IMR-90 (cell line): ENCODE data around the gene ELAVL1. TPM values are rescaled to one million over a fixed set of nuclear protein-coding genes. Genes with fewer than 3 reads are reported as not detected.

Experiments
- ATAC-seq: fragments of 200-7000 bp; cut with Tn5 transposase; 2 replicates; pipeline ENCODE4 v1.9.1; 2020; ENCODE audit warnings: low read depth, mild to moderate bottlenecking, moderate library complexity
- BruUV-seq: library from RNA; stranded (reverse); fragments of 400-500 nt; replicated peaks from 2 replicates; lab custom pipeline; 2021; lab: Mats Ljungman, UMichigan
- CTCF ChIA-PET: fragments of 300-600 bp; formaldehyde crosslinking; extraction: SDS; loops from one replicate; lab custom pipeline; 2021; ENCODE audit warnings: antibody characterized with exemption; lab: Yijun Ruan, JAX
- POLR2A ChIA-PET: fragments of 300-600 bp; sonication (Branson Sonifier 250); formaldehyde crosslinking; loops from one replicate; lab custom pipeline; 2022; ENCODE audit warnings: antibody characterized with exemption; ENCODE audit not compliant: unreplicated experiment; lab: Charles Lee
- DNase-seq: peaks from one replicate; pipeline ENCODE4 v3.0.0; 2013
- H2AFZ ChIP-seq: replicated peaks from 2 replicates; pipeline ENCODE3; 2013; ENCODE audit warnings: low read length, mild to moderate bottlenecking; ENCODE audit not compliant: poor library complexity
- H2AK5ac ChIP-seq: 2 replicates; pipeline ENCODE4 v1.6.1; 2013; ENCODE audit warnings: low read depth, low read length, inconsistent platforms
- H2AK9ac ChIP-seq: replicated peaks from 2 replicates; pipeline ENCODE3; 2013; ENCODE audit warnings: mild to moderate bottlenecking, low read depth, low read length, moderate library complexity; ENCODE audit not compliant: poor library complexity
- H2BK120ac ChIP-seq: 2 replicates; pipeline ENCODE4 v1.6.1; 2013; ENCODE audit warnings: low read depth, low read length, inconsistent platforms
- H2BK15ac ChIP-seq: 3 replicates; pipeline ENCODE4 v1.6.1; 2013; ENCODE audit warnings: low read depth, low read length, inconsistent platforms
- H2BK20ac ChIP-seq: 2 replicates; pipeline ENCODE4 v1.6.1; 2013; ENCODE audit warnings: low read depth, mild to moderate bottlenecking, inconsistent platforms, low read length, moderate library complexity
- H2BK5ac ChIP-seq: 2 replicates; pipeline ENCODE4 v1.6.1; 2013; ENCODE audit warnings: mild to moderate bottlenecking, low read depth, low read length, inconsistent platforms; ENCODE audit not compliant: poor library complexity, severe bottlenecking
- H3K14ac ChIP-seq: replicated peaks from 2 replicates; pipeline ENCODE4 v1.6.1; 2013; ENCODE audit warnings: low read depth, low read length, inconsistent platforms
- H3K18ac ChIP-seq: 2 replicates; pipeline ENCODE4 v1.6.1; 2013; ENCODE audit warnings: low read depth, low read length, control low read depth
- H3K23ac ChIP-seq: 2 replicates; pipeline ENCODE4 v1.6.1; 2013; ENCODE audit warnings: low read depth, low read length, inconsistent platforms
- H3K27ac ChIP-seq: 2 replicates; pipeline ENCODE4 v1.5.1; 2013; ENCODE audit warnings: mild to moderate bottlenecking, control low read depth, low read length; ENCODE audit not compliant: insufficient read depth
- H3K27me3 ChIP-seq: 2 replicates; pipeline ENCODE4 v1.6.1; 2013; ENCODE audit warnings: low read length; ENCODE audit not compliant: control insufficient read depth, insufficient read depth
- H3K36me3 ChIP-seq: 2 replicates; pipeline ENCODE4 v1.6.1; 2013; ENCODE audit warnings: low read length, mixed read lengths; ENCODE audit not compliant: control insufficient read depth, insufficient read depth
- H3K4ac ChIP-seq: 2 replicates; pipeline ENCODE4 v1.6.1; 2013; ENCODE audit warnings: low read depth, low read length, inconsistent platforms
- H3K4me1 ChIP-seq: 2 replicates; pipeline ENCODE4 v1.6.1; 2013; ENCODE audit warnings: low read length, mixed read lengths; ENCODE audit not compliant: control insufficient read depth, insufficient read depth
- H3K4me2 ChIP-seq: 2 replicates; pipeline ENCODE4 v1.6.1; 2013; ENCODE audit warnings: low read depth, mild to moderate bottlenecking, control low read depth, low read length, moderate library complexity
- H3K4me3 ChIP-seq: 2 replicates; pipeline ENCODE4 v1.5.1; 2013; ENCODE audit warnings: low read depth, mild to moderate bottlenecking, control low read depth, low read length, moderate library complexity; ENCODE audit not compliant: insufficient read depth
- H3K56ac ChIP-seq: 2 replicates; pipeline ENCODE4 v1.6.1; 2013; ENCODE audit warnings: low read length, inconsistent platforms; ENCODE audit not compliant: insufficient read depth; ENCODE audit errors: extremely low read depth
- H3K79me1 ChIP-seq, 2 experiments: 2 replicates each; pipeline ENCODE4 v1.6.1; 2013; ENCODE audit warnings: low read length in 2 of 2, inconsistent platforms in 1 of 2, low read depth in 1 of 2
- H3K9ac ChIP-seq: 2 replicates; pipeline ENCODE4 v1.6.1; 2013; ENCODE audit warnings: low read depth, low read length, control low read depth
- H3K9me1 ChIP-seq: 2 replicates; pipeline ENCODE4 v1.6.1; 2013; ENCODE audit warnings: low read length, inconsistent platforms; ENCODE audit not compliant: insufficient read depth
- H3K9me3 ChIP-seq: 2 replicates; pipeline ENCODE4 v1.6.1; 2013; ENCODE audit warnings: low read length; ENCODE audit not compliant: control insufficient read depth, insufficient read depth
- H4K20me1 ChIP-seq: 2 replicates; pipeline ENCODE4 v1.6.1; 2013; ENCODE audit warnings: low read length, inconsistent platforms; ENCODE audit not compliant: insufficient read depth
- H4K5ac ChIP-seq: 2 replicates; pipeline ENCODE4 v1.6.1; 2013; ENCODE audit warnings: mild to moderate bottlenecking, low read depth, low read length, control low read depth
- H4K8ac ChIP-seq, 2 experiments: 2 replicates each; pipeline ENCODE4 v1.6.1; 2013; ENCODE audit warnings: low read depth in 2 of 2, low read length in 2 of 2, control low read depth in 1 of 2, inconsistent platforms in 1 of 2
- H4K91ac ChIP-seq: 2 replicates; pipeline ENCODE4 v1.6.1; 2013; ENCODE audit warnings: low read depth, low read length, inconsistent platforms; ENCODE audit not compliant: insufficient read depth
- BHLHE40 ChIP-seq: fragments of 150-350 bp; IDR thresholded peaks from 2 replicates; pipeline ENCODE4 v1.6.1; 2016; ENCODE audit warnings: mild to moderate bottlenecking, low read depth, low read length
- CEBPB ChIP-seq: IDR thresholded peaks from 2 replicates; pipeline ENCODE4 v1.6.1; 2012; ENCODE audit warnings: low read depth, low read length, improper control_type of control experiment
- CHD1 ChIP-seq: IDR thresholded peaks from 2 replicates; pipeline ENCODE4 v1.6.1; 2012; ENCODE audit warnings: low read depth, low read length, improper control_type of control experiment
- CTCF ChIP-seq: conservative IDR thresholded peaks from 2 replicates; pipeline ENCODE4 v1.5.1; 2012; ENCODE audit warnings: mild to moderate bottlenecking, low read depth, low read length, improper control_type of control experiment
- ELK1 ChIP-seq: fragments of 150-350 bp; IDR thresholded peaks from 2 replicates; pipeline ENCODE4 v1.6.1; 2016; ENCODE audit warnings: low read depth, mild to moderate bottlenecking, low read length, moderate library complexity, borderline replicate concordance
- FOS ChIP-seq: fragments of 150-350 bp; IDR thresholded peaks from 2 replicates; pipeline ENCODE4 v1.6.1; 2016; ENCODE audit warnings: low read depth, low read length
- MAFK ChIP-seq: IDR thresholded peaks from 2 replicates; pipeline ENCODE4 v1.6.1; 2012; ENCODE audit warnings: low read depth, low read length, improper control_type of control experiment
- MAZ ChIP-seq: IDR thresholded peaks from 2 replicates; pipeline ENCODE4 v1.6.1; 2012; ENCODE audit warnings: low read depth, mild to moderate bottlenecking, low read length, improper control_type of control experiment, moderate library complexity, borderline replicate concordance
- MXI1 ChIP-seq: IDR thresholded peaks from 2 replicates; pipeline ENCODE4 v1.6.1; 2012; ENCODE audit warnings: low read depth, mild to moderate bottlenecking, low read length, moderate library complexity, borderline replicate concordance
- NFE2L2 ChIP-seq: fragments of 150-350 bp; IDR thresholded peaks from 2 replicates; pipeline ENCODE4 v1.6.1; 2016; ENCODE audit warnings: low read depth, mild to moderate bottlenecking, low read length
- POLR2A ChIP-seq: IDR thresholded peaks from 2 replicates; pipeline ENCODE4 v1.6.1; 2012; ENCODE audit warnings: mild to moderate bottlenecking, low read depth, low read length
- RAD21 ChIP-seq: IDR thresholded peaks from 2 replicates; pipeline ENCODE4 v1.6.1; 2012; ENCODE audit warnings: low read length, improper control_type of control experiment
- RCOR1 ChIP-seq: IDR thresholded peaks from 2 replicates; pipeline ENCODE4 v1.6.1; 2012; ENCODE audit warnings: mild to moderate bottlenecking, low read length, improper control_type of control experiment; ENCODE audit not compliant: insufficient replicate concordance
- RFX5 ChIP-seq: IDR thresholded peaks from 2 replicates; pipeline ENCODE4 v1.8.0; 2012; ENCODE audit warnings: low read depth, mild to moderate bottlenecking, low read length, moderate library complexity
- SMC3 ChIP-seq: fragments of 150-350 bp; IDR thresholded peaks from 2 replicates; pipeline ENCODE4 v1.6.1; 2016; ENCODE audit warnings: low read depth, mild to moderate bottlenecking, antibody characterized with exemption, low read length, moderate library complexity
- USF2 ChIP-seq: fragments of 150-350 bp; IDR thresholded peaks from 2 replicates; pipeline ENCODE4 v1.6.1; 2017; ENCODE audit warnings: mild to moderate bottlenecking, antibody characterized with exemption, low read length, low read depth
- WGBS, 2 experiments: methylation state at CpG; one replicate each; pipeline versions ENCODE4 v1.1.5 to v1.1.7; 2013; ENCODE audit warnings: missing lambda C conversion rate in 2 of 2; ENCODE audit not compliant: insufficient read length in 1 of 2; ENCODE audit errors: extremely low coverage in 2 of 2; 5-methylcytosine and 5-hydroxymethylcytosine counted together
- dilution Hi-C: fragments of 300-500 bp; cut with HindIII; formaldehyde crosslinking; loops from one replicate; pipeline ENCODE4 v1.14.3; 2018; ENCODE audit warnings: low sequenced_read_pairs; ENCODE audit not compliant: unreplicated experiment
- in situ Hi-C: fragments of 300-500 bp; cut with MboI; formaldehyde crosslinking; loops from 3 replicates; pipeline ENCODE4 v1.14.3; 2019; ENCODE audit warnings: low sequenced_read_pairs, inconsistent platforms, mixed read lengths
- intact Hi-C: fragments of 100-400 bp; cut with micrococcal nuclease; formaldehyde crosslinking; loops from 2 replicates; pipeline ENCODE4 v1.10.0; 2022
- polyA plus RNA-seq, 3 experiments: library from polyadenylated mRNA; depleted of rRNA; stranded (reverse); fragments of >200 nt; gene quantifications; 2 replicates each; pipeline ENCODE4 v1.2.3, GENCODE V29; 2012; ENCODE audit warnings: low replicate concordance in 1 of 3
- total RNA-seq: library from RNA; depleted of rRNA; stranded (reverse); fragments of >200 nt; gene quantifications from 2 replicates; pipeline ENCODE4 v1.2.3, GENCODE V29; 2012

Gene ELAVL1
- total and polyA plus RNA-seq, 2 of the 4 experiments (the other 2 are of a cell fraction): 55.6 to 59.0 TPM

DNA sequence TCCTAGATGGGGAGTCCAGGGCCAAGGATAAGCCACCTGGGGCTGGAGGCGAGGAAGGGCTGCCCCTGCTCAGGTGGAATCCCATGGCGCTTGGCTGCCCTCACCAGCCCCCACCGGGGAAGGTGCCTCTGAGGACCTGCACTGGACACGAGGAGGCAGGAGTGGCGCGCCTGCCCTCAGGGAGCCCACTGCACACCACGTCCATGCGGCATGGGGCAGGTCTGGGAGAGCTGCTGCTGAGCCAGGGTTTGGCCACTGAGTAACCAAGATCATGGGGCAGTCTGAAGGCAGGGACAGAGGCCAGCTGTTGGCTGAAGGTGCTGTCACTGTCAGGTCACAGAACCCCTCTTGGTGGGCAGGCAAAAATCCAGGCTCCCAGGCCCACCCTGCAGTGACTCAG, 25.9 kb downstream of the ELAVL1 start:
- no peaks in the 10 kb centered on the region for H3K27me3 ChIP-seq
- no peak overlapping the region for H2BK20ac ChIP-seq
- H4K91ac ChIP-seq: no peak overlapping the region
- no peak overlapping the region for H2BK120ac ChIP-seq
- no peak overlapping the region for H3K18ac ChIP-seq
- H4K8ac ChIP-seq: no peak overlapping the region
- H3K4me1 ChIP-seq: no peaks in the 10 kb centered on the region
- in situ Hi-C loops (loop anchor here (10.0 kb wide), 1 partner anchor 275 kb away; no protein-coding TSS in a partner anchor), intact Hi-C loops (no loop called here), dilution Hi-C loops (no loop called here)
- H4K20me1 ChIP-seq: peaks cover 89% of the 10 kb centered on the region
- H2AK5ac ChIP-seq: no peak overlapping the region
- no peak overlapping the region for H3K56ac ChIP-seq
- no peaks in the 10 kb centered on the region for H3K9me3 ChIP-seq
- BruUV-seq: no TSS peak
- ChIA-PET CTCF (no interaction called here), POLR2A (no interaction called here)
- ATAC-seq: no peak
- no peak overlapping the region for H2AFZ ChIP-seq
- H2BK15ac ChIP-seq: no peak overlapping the region
- TF ChIP-seq MXI1 (no peak), POLR2A (no peak), USF2 (no peak), SMC3 (no peak), RCOR1 (no peak), CHD1 (no peak), RFX5 (no peak), CEBPB (no peak), FOS (no peak), ELK1 (no peak), BHLHE40 (no peak), RAD21 (no peak), NFE2L2 (no peak), CTCF (no peak), MAFK (no peak), MAZ (no peak)
- no peak overlapping the region for H3K27ac ChIP-seq
- H3K9me1 ChIP-seq: peaks cover 7% of the 10 kb centered on the region; the same call in 1 of the 2 replicates
- WGBS, 2 experiments: 94% methylated on average over 7 of the region's 8 CpGs; no CpG with 5 or more reads in 1 of the 2 experiments
- DNase-seq: no peak
- no peak overlapping the region for H2BK5ac ChIP-seq
- no peak overlapping the region for H3K4me2 ChIP-seq
- H3K4ac ChIP-seq: no peak overlapping the region
- no peak overlapping the region for H3K9ac ChIP-seq
- H3K4me3 ChIP-seq: no peak overlapping the region
- no peak overlapping the region for H3K14ac ChIP-seq
- H3K79me1 ChIP-seq: peaks cover 35 to 63% of the 10 kb centered on the region in 2 experiments
- no peak overlapping the region for H3K23ac ChIP-seq
- no peak overlapping the region for H2AK9ac ChIP-seq
- H4K5ac ChIP-seq: no peak overlapping the region
- H3K36me3 ChIP-seq: peaks cover 73% of the 10 kb centered on the region
